GM18498 (cell line): ENCODE measurements around the gene OGFOD1.

Experiments used
- ATAC-seq: cut with Tn5 transposase; IDR thresholded peaks from one replicate; pipeline ENCODE4 v1.9.1; 2021; ENCODE audit warnings: mild to moderate bottlenecking, moderate library complexity; ENCODE audit not compliant: unreplicated experiment

OGFOD1 gene

DNA sequence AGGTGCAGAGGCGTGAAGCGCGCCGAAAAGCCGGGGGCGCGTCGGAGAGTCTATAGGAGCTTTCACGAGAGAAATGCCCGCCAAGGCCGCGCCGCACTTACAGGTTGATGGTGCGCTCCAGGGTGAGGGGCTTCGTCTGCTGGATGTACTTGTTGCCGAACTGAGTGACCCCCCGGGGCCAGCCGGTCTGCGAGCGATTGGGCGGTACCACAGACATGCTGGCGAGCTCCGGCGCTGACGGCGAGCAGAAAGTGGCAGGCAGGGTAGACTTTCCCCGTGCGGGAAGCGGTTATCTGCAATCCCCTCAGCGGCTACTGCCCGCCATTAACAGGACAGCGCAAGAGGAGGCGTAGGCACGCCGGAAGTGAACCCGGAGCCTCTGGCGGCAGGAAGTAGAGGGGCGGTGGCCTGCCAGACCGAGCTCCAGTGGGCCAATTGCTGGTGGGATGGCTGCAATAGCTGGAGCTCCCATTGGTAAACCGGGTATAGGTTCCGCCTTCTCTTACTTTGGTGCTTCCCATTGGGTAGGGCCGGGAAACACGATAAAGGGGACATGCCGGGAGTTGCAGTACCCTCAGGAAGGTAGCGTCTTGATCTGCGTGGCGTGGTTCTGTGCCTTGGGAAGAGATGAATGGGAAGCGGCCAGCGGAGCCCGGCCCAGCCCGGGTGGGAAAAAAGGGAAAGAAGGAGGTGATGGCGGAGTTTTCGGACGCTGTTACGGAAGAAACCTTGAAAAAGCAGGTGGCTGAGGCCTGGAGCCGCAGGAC, at the start of gene OGFOD1, which contains the start of gene NUDT21:
OGFOD1 (plus strand) TSS at position 569 of the 767 bp plus-strand sequence; CDS start at position 628, 59 bp downstream.
NUDT21 (minus strand) TSS at position 347 of the 767 bp plus-strand sequence; CDS start at position 217, 130 bp downstream.
- peak; percentile 96 for ATAC-seq

DNA sequence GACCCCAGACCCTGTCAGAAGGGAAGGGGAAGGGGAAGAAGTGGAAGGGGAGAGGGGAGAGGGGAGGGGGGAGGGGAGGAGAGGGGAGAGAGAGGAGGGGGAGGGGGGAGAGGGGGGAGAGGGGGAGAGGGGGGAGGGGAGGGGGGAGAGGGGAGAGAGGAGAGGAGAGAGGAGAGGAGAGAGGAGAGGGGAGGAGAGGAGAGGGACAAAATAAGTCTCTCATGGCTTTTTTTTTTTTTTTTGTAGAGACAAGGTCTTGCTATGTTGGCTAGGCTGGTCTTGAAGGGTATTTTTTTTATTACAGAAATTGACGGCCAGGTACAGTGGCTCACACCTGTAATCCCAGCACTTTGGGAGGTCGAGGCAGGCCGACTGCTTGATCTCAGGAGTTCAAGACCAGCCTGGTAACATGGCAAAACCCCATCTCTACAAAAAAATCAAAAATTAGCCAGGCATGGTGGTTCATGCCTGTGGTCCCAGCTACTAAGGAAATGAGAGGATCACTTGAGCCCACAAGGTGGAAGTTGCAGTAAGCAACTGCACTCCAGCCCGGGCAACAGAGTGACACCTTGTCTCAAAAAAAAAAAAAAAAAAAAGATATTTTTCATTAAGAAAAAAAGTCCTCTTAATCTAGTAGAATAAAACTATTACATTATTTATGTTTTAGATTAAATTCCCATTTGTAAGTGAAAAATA, 45.2 kb upstream of the OGFOD1 start:
- no peak for ATAC-seq

DNA sequence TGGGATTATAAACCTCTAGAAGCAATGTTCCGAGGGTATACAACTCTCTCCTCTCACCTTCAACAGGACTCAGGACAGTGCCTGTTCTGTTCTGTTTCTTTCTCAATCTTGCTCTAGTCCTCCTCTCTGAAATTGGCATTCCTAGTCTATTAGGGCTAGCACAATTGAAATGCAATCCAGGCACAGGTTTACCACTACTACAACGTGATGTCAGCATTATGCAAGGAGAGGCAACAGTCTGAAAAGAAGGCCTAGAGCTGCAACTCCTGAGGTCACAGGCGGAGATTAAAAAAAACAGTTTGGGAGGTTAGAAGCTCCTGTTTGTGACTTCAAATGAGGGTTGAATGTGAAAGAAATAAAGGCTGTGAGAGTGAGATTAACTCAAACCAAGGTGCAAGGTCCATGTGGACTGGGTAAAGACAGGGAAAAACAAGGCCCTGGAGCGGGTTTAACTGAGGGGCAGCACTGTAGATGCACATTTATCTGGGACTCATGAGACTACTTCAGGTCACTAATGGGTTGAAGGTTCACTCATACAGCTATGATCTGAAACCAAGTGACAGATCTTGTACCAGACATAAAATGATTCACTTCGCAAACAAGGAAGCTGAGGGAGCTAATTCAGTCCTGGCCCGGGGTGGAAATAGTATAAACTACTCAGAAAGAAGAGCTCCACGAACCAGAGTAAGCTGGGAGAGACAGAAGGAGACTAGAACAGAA, 42.8 kb upstream of the OGFOD1 start:
- no peak for ATAC-seq

DNA sequence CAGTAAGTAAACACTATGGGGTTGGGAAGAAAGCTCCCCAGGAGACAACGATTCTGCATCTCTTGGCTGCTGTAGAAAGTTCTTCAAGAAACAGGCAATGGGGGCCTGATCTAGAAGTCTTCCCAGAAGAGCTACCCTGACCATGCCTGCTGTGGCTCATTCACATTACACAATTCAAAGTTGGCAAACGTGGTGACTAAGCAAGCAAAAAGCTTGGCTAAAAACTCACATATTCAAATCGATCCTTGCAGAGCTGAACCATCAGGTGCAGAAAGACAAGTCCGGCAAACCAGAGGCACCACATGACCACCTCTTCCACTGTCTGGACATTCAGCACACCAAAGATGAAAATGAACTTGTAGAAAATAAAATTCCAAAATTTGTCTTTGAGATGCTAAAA, 42.2 kb upstream of the OGFOD1 start:
- no peak for ATAC-seq

DNA sequence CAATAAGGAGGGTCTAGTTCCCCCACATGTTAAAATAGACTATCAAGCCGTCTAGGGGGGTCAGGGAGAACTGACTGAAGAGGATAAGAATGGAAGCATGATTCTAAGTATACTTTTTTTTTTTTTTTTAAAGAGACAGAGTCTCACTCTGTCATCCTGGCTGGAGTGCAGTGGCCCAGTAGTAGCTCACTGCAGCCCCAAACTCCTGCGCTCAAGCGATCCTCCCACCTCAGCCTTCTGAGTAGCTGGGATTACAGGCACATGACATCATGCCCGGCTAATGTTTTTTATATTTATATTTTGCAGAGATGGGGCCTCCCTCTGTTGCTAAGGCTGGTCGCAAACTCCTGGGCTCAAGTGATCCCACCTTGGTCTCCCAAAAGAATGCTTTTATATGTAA, 40.2 kb upstream of the OGFOD1 start:
- ATAC-seq, result no peak

DNA sequence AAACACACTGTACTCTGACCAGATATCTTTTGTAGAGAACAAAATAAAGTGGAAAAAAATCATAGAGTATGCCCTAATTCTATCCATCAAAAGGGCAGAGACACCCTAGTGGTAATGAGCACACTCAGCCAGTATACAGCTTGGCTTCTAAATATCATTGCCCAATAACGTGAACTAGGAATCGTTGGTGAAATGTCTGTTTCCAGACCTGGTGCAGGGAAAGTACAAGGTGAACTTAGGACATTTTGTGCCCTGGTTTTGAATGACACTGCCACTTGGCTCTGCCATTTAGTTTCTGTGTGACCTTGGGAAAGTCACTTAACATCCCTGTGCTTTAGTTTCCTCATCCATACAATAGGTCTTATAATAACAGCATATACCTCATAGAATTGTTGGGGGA, 39.7 kb upstream of the OGFOD1 start:
- ATAC-seq, result no peak

DNA sequence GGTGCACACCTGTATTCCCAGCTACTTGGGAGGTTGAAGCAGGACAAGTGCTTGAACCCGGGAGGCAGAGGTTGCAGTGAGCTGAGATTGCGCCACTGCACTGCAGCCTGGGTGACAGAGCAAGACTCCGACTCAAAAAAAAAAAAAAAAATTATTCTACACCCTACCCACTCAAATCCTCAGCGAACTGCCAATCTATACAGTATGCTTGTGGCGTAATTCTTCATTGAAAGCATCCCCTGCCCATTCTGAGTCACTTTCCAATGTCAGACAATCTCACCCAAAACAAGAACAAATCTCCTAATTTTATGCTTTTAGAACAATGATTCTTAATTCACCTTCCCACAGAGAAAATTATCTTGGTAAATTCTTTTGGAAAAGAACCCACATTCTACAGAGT, 38.0 kb upstream of the OGFOD1 start:
- ATAC-seq, result no peak

DNA sequence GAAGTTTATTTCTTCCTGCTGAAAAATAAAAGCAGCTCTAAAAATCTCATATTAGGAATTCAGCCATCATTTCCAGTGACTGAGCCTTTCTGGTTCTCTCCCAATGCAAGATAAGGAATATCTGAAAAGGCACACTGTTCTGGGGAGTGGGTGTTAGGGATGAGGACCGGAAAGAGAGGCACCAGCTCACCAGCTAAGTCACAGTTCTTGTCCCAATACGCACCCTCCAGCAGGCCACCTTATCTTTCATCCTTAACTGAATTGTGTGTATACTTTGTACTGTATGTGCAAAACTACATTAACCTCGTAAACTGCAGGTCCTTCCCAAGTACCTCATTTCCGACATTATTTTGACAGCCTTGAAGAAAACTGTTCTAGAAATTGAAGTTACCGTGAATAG, 37.0 kb upstream of the OGFOD1 start:
- ATAC-seq, result no peak

DNA sequence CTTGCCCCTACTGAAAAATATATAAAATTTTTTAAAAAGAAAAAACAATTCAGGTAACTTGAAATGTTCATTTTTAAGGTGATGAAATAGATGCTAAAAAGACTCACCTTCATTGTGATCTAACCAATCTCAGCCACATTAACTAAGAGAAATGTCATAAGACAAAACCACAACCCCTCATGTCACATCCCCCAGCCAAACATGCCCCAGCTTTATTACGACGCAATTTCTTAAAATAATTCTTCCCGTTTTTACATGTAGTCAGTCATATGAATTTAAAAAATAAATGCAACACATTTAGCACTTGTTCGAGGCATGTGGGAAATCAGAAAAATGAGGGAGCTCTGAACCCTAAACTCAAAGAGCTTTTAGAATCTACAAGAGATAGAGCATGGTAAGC, 35.5 kb upstream of the OGFOD1 start:
- ATAC-seq, result no peak

DNA sequence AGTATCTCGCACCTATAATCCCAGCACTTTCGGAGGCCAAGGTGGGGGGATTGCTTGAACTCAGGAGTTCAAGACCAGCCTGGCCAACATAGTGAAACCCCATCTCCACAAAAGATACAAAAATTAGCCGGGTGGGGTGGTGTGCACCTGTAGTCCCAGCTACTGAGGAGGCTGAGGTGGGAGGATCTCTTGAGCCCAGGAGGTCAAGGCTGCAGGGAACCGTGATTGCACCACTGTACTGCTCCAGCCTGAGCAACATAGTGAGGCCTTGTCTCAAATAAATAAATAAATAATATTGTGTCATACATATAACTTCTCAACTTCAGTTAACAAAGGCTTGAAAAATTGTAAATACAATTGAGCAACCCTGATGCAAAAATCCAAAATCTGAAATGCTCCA, 34.2 kb upstream of the OGFOD1 start:
- ATAC-seq, result no peak

DNA sequence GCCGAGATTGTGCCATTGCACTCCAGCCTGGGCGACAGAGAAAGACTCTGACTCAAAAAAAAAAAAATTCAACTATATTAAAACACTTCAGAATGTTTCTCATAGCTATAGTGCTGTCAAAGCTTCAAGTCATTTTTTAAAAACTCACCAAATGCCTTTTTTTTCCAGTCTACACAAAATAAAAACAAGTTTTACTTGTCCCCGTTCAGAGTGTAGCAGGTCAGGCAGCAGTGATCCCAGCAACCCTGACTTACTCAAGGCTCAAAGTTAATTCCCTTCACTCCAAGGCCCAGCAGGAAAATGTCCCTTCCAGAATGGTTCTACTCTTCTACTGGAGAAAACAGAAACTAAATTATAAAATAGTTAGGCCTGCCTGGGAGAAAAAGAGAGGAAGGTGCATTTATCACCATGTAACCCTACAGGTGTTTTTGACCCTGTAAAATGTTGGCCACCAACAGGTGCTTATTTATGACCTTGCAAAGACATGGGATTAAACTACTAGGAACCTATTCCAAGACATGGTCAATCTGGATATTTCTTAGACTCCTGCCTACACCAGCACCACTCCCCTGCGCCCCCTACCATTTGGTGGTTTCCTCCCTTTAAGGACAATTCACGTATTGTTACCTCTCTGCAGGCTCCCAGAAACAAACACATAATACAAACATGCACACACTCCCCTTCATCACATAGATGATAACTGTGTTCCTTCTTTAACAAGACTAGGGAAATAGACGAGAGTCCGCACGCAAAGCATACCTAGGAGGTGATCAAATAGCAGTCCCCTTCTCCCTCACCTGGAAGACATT, 31.4 kb upstream of the OGFOD1 start:
- ATAC-seq, result no peak

DNA sequence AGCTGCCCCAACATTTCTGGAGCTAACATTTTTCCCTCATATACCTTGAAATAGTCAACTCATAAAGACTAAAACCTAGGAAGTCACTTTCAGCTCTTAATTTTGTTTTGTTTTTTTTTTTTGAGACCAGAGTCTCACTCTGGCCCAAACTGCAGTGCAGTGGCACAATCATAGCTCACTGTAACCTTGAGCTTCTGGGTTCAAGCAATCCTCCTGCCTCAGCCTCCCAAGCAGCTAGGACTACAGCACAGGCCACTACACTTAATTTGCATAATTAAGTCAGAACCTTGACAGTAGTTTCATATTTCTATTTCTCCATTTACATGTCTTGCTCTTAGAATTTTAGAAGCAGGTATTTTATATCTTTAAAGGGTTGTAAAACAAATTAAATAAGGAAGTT, 30.7 kb upstream of the OGFOD1 start:
- no peak for ATAC-seq

DNA sequence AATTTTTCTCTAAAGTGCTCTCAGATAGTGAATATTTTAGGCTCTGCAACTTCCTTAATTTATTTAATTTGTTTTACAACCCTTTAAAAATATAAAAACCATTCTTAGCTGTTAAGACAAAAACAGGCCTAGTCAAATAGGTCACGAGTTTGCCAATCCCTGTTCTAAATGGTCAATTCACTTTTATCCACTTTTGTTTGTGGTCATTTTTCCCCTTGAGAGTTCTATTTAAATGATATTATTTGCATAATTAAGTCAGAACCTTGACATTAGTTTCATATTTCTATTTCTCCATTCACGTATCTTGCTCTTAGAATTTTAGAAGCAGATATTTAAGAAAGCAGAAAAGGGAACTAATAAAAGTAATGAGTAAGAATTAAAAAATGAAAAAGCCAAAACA, 30.0 kb upstream of the OGFOD1 start:
- ATAC-seq, result no peak

DNA sequence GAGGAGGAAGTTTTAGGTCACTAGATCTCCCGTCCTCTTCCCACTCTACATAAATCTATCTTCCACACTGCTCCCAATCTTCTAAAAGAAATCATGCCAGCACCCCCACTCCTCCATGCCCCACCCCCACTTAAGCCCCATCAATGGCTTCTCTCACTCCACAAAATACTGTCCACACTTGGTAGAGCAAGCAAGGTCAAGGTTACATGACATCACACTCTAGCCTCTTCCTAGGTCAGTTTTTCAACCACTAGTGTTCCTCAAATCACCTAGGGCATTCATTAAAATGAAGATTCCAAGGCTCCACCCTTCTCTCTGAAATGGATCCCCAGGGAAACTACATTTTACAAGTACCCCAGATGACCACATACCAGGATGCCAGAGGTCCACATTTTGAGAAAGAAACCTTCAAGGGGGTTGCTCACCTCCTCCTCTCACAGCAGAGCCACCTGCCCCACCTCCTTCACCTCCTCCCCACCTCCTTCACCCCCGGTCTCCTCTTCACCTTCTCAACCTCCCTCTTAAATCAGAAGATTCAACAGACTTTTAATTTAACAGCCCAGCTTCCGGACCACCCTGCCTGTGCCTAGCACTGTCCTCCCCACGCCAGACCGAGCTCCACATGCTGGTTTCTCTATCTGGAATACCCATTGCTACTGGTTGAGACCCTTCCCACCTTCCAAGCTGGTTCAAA, 29.2 kb upstream of the OGFOD1 start:
- ATAC-seq, result no peak

DNA sequence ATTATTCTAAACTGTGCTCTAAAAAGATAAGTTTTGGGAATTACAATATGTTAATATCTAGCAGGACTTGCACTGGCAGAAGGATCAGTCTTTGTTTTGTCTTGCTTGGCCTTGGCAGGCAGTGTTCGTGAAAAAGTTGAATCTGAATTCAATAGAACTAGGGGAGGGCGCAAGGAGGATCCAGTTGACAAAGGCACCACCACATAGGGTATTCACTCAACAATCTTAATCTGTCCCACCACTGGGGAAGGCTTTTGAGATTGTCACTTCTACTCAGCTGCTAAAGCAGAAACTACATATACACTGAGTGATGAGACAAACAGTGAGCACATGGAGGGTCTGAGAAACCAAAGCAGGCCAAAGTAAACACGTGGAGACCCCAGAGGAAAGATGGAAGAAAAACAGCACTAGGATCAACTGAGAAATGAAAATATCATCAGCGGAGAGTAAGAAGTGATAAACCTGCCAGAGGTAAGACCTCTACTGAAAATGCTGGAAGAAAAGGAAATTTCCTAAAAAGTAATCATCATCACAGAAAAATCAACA, 28.4 kb upstream of the OGFOD1 start:
- ATAC-seq, result no peak

DNA sequence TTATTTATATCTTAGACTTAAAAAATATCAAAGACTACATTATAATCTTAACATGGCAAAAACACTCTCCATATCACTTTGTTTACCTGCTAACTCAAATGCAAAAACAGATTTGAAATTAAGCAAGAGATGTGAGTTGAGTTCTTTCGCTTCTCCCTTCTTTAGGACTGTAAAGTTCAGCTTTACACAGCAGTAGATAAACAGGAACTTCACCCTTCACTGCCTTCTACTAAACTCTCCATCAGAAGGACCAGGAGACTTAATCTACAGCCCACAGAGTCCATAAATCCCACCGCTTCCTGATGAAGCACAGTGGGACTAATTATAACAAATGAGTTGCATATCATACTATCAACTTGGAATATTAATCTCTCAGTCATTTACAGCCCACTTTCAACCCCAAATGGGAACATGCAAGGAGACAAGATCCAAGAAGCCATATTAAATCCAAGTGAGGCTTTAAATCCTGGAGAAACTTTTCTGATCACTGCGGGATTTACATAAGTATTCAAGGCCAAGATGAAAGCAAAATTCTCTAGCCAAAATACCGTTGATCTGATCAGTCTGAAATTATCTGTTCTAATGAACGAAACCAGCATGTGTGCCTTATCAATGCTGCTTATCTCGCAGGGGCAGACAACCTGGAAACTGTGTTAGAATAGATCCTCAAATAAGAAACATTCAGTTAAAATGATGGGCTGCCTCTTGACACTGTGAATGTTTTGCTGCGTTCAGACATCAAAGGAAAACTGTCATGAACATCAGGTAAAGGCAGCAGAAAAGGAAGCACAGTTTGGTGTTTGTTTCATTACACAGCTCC, 27.6 kb upstream of the OGFOD1 start:
- no peak for ATAC-seq

DNA sequence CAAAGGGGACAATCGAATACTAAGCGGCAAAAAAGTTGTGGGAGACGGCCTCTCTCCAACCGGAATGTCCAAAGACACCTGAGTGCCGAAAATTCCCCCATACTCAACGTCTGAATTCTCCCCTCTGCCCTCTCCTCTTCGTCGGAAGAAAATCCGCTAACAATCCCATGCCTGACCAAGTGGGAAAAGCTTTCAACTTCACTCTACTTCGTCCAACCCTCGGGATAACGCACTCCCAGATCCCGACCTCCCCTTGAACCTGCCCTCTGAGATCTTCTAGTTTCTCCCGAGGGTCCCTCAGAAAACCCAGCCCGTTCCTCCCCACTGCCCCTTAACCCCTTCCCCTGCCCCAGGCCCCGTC, 27.0 kb upstream of the OGFOD1 start:
- ATAC-seq, result no peak

DNA sequence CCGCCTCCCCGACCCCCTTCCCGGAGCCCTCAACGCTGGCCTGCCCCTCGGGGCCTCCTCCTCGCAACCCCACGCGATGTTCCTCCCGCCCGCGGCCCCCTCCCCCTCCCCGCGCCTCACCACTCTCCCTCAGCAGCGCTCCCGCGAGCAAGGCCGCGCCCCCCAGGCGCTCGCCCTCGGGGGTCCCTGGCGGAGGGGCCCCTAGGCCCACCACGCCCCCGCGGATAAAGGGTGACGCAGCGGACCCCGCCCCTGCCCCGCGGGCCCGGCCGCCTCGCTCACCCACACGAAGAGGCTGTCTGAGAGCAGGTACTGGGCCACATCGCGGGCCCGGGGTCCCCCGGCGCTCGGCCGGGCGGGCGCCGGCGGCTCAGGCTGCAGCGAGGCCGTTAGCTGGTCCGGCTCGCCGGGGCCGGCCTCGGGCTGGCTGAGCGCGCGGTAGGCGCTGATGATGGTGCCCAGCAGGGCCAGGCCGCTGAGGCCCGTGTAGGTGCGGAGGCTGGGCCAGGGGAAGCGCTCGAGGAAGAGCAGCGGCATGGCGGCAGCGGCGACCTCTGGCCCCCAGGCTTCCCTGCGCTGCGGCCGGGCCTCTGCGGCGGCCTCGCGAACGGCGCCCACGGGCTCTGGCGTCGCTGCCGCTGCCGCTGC, 26.4 kb upstream of the OGFOD1 start:
- ATAC-seq, result peak; percentile 45

DNA sequence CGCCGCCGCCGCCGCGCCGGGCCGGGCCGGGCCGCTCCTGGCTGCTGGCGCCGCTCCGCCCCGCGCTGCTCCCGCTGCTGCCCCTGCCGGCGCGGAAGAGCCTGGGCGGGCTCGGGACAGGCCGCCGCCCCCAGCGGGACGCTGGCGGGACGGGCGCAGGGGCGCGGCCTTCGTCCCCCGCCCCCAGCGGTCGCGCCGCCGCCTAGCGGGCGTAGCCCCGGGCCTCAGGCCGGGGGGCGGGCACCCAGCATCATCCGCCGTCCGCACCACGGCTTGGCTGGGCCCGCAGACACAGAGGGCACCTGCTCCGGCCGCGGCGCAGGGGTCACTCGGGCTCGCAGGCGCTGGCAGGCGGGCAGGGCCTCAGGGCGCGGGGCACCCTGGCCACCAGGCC, 25.9 kb upstream of the OGFOD1 start, which contains the start of gene AMFR:
AMFR (minus strand) TSS at position 107 of the 394 bp plus-strand sequence. CDS start 218 bp downstream, outside the sequence.
- peak; percentile 84 for ATAC-seq
